GM18861 (cell line): ENCODE results near the gene C4orf36.
"Not testable (repeated sequence)": the region's sequence is repeated elsewhere in the genome, so short reads cannot be mapped to it uniquely, and the experiment has no call there.

ENCODE experiments used
- ATAC-seq: cut with Tn5 transposase; IDR thresholded peaks from one replicate; pipeline ENCODE4 v1.9.1; 2021; ENCODE audit not compliant: unreplicated experiment

The C4orf36 gene

DNA sequence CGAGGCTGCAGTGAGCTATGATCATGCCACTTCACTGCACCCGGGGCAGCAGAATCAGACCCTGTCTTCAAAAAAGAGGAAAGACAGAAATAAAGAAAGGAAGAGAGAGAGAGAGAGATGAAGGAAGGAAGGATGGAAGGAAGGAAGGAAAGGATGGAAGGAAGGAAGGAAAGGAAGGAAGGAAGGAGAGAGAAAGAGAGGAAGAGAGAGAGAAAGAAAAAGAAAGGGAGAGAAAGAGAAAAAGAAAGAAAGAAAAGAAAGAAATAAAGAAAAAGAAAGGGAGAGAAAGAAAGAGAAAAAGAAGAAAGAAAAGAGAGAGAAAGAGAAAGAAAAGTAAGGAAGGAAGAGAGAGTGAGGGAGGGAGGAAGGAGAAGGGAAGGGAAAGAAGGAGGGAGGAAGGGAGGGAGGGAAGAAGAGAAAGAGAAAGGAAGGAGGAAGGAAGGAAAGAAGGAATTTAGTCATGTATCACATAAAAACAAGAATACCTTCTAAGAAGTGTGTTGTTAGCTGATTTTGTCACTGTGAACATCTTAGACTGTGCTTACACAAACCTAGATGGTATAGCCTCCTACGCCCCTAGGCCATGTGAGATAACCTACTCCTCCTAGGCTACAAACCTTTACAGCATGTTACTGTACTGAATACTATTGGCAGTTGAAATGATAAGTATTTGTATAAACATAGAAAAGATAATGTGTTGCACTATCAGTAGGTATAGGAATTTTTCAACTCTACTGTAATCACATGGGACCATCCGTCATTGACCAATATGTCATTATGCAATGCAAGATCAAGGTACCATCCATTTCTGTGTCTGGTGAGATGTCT, 25.2 kb upstream of the C4orf36 start:
- no peak for ATAC-seq

DNA sequence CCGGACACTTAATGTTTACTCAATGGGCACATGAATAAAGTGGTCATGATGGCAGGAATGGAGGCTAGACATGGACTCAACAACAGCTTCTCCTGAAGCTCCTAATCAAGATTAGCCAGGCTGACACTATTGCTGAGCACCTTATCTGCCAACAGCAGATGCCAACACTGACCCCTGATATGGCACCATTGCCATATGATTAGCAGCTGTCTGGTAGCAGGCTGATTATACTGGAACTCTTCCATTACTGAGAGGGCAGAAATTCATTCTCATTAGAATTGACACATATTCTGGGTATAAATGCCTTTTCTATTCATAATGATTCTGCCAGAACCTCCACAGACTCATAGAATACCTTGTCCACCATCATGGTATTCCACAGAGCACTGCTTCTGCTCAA, 24.2 kb upstream of the C4orf36 start:
- ATAC-seq, result no peak

DNA sequence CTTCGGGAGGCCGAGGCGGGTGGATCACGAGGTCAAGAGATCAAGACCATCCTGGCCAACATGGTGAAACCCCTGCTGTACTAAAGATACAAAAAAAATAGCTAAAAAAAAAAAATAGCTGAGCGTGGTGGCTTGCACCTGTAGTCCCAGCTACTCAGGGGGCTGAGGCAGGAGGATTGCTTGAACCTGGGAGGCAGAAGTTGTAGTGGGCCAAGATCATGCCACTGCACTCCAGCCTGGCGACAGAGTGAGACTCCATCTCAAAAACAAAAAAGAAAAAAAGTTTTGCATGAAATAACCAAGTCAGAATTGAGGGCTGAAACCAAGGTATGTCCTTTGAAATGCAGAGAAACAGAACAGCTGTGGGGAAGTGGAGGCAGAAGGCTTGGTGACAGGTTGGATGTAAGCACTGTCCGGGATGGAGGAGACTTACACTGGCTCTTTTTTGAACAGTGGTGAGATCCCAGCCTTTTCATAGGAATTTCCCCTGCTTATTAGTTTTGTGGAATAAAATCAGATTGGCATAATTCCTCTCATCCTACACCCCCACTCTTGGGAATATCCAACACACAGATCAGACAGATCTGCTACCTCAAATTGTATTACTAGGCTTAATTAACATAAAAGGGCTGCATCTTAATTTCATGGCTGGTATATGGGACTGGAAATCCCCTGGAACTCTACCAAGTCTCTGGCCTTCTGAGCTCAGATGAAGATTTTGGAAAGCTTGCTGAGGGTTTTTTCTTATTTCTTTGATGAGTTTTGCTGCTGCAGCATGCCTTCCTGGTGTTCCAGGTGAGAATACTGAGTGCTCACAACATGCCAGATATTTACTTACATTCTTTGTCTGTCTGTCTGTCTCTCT, 18.8 kb upstream of the C4orf36 start:
- ATAC-seq, result no peak

DNA sequence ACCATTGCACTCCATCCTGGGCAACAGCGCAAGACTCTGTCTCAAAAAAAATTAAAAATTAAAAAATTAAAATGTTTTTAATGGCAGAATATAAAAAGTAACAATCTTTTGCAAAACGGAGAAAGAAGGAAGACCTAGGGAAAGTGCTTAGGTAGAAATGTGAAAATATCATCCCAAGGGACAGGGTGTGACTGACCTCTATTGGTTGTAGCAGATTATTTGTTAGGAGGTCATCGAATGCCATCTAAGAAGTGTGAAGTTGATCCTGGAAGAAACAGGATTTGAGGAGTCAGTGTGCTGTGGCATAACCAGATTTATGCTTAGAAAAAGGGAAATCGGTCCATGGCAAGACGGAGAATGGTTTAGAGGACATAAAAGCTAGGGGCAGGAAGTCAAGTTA, 18.1 kb upstream of the C4orf36 start:
- ATAC-seq, result no peak

DNA sequence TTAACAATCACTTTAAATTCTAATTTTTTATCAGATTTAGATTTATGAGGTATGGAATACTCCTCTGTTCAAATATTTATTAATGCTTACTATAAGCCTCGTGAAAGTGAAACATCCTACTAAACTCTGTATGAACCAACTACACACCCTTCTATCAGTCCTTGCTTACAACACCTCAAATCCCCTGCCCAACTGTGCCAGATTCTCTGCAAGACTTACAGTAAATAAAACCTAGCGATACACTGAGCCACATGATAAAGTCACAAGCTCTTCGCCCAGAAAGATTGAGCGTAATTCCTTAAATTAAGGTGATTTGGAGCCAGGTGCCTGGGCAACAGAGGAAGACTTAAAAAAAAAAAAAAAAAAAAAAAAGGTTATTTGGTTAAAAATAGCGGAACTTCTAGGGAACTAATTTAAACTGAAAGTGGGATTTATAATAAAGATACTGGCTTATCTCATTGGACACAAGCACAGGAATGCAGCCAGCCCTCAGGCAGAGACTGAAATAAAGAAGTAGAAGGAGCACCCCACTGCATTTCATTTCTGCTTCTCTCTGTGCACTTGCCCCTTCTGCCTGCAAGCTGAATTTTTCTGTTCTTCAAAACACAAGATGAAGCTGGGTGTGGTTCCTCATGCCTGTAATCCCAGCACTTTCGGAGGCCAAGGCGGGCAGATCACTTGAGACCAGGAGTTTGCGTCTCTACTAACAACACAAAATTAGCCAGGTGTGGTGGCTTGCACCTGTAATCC, 17.5 kb upstream of the C4orf36 start:
- ATAC-seq, result no peak

DNA sequence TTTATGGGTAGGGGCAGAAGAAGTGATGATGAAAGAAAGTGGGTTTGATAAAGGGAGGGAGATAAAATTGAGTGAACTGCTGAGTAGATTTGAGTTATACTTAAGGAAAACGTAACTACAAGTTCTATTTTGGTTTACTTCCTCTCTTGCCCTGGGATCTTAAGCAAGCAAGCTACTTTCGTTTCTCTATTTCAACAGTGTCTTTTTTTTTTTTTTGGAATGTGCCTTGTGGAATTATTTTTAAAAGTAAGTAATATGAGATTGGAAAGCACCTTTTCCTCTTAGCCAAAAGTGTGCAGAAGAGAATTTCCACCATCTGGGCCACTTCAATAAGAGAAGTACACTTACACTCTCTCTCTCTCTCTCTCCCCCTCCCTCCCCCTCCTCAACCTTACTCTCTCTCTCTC, 16.0 kb upstream of the C4orf36 start:
- no peak for ATAC-seq

DNA sequence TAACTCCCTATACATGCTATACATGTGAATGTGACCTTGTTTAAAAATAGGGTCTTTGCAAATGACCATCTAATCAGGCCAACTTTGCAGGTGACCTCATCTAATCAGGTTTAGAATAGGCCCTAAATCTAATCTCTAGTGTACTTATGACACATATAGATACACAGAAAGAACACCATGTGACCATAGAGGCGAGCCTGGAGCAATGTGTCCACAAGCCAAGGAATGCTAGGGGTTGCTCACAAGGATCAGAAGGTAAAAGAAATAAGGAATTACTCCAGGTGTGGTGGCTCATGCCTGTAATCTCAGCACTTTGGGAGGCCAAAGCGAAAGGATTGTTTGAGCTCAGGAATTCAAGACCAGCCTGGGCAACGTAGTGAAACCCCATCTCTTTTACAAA, 9.6 kb upstream of the C4orf36 start:
- ATAC-seq, result no peak

DNA sequence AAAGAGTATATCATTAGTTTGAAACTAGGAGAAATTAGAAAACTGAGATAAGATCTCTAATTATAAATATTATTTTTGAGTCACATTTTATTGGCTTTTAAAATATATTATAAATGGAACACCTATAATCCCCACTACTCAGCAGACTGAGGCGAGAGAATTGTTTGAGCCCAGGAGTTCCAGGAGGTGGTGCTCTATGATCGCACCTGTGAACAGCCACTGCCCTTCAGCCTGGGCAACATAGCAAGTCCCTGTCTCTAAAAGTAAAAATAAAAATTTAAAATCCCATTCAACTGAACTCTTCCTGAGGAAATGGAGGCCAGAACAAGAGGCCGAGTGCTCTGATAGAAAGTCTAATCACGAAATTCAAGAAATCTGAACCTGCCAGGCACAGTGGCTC, 6.3 kb upstream of the C4orf36 start:
- ATAC-seq, result no peak

DNA sequence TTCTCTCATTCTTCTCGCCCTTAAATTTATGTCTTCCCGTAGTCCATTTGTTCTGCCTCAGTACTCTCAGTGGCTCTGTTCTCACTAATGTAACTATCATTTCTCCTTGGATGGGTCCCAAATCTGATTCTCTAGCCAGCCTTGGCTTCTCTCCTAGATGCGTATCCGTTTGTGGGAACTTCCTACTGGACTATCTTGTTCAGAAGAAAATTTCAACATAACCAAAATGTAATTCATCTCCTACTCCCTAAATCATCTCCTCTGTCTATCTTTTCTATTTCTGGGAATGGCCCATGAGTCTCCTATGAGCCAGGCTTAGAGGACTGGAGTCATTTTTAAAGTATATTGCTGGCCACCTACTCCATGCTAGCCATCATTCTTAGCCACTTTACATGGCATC, 4.4 kb upstream of the C4orf36 start:
- no peak for ATAC-seq

DNA sequence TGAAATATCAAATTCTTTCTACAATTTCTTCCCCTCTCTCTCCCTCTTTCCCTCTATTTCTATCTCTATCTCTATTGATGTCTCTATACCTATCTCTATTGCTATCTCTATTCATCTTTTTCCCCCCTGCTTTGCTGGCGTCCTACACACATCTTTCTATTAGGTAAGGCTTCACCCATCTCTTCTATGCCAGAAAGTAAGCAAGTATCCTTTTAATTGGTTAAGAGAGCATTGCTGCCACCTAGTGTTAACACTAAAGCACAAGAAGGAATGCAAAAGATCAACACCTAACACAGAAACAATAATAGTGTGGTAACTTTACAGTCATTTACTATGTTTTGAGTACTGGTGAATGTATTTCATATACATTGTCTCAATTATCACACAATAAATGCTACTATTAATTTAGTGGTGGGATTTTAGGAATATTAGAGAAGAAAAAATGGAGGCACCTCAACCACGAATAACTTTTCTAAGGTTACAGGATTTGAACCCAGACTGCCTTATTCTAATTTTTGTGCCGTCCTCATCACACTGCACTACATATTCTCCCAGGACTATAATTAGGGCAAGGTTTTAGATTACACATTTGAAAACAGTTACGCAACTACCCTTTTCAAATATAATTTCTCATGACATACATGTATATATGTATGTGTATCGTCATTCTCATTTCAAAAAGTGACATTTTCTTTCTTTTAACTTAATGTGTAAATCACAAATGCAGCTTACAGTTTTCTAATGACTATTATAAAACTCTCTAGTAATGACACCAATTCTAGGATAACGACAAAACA, 3.7 kb upstream of the C4orf36 start:
- peak; percentile 78 for ATAC-seq

DNA sequence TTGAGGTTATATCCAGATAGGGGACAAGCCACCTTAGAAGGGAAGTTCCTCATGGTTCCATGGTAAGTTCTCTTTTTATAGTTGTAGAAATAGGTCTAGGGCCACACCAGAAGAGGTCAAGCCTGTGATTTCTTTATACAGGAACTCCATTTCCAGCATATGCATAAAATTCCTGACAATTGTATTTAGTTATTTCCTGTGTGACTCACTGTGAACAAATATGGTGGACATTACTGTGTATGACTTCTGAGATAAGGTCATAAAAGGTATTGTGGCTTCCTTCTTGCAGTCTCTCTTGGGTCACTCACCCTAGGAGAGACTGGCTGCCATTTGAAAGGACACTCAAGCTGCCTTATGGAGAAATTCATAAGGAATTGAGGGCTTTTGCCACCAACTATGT, 2.2 kb upstream of the C4orf36 start:
- ATAC-seq, result no peak

DNA sequence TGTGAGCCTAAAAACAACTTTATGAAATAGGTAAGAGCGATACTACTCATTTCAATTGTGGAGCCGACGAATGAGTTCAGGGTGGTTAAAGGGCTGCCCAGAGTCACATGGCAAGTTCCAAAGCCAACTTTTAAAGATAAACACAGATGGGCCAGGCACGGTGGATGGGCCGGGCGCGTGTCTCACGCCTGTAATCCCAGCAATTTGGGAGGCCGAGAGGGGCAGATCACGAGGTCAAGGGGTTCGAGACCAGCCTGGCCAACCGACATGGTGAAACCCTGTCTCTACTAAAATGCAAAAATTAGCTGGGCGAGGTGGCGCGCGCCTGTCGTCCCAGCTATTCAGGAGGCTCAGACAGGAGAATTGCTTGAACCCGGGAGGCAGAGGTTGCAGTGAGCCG, 914 bp upstream of the C4orf36 start:
- no peak for ATAC-seq

DNA sequence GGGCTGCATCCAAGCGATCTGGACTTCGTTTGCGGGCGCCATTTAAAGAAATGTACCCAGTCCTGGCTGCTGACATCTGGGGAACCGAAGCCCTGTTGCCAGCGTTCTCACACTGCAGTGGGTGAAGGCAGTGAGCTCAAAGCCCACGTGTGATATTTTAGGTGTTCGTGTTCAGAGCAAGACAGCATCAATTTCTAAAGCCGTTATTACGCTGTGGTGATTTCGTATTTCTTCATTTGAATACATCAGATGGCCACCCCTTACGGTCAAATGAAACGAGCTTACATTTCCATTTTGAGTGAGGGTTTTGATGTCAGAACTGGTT, 376 bp upstream of the C4orf36 start:
- no peak for ATAC-seq

DNA sequence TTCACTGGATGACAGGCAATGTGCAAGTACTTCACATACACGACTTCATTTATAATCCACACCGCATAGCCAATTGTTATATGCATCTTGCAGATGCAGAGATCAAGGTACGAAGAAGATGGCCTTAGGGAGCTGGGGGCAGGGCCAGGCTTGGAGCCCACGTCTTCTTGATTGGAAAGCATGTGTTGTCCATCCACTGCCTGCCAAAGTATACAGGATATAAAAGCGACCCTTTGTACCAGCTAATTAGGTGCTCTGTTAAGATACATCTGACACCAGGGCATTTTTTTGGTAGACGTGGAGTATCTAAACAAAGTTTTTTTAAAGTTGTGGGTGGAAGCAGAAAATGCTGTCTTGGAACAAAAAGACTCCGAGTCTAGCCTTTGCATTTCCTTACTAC, 1.4 kb downstream of the C4orf36 start:
- no peak for ATAC-seq

DNA sequence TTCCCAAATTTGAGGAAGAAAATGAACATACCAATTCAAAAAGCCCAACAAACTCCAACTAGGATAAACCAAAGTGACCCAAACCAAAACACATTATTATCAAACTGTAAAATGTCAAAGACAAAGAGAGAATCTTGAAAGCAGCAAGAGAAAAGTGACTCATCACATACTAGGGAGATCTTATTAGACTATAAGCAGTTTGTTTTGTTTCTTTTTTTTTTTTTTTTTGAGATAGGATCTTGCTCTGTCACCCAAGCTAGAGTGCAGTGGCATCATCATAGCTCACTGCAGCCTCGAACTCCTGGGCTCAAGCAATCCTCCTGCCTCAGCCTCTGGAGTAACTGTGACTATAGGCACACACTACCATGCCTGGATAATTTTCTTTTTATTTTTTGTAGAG, 12.6 kb downstream of the C4orf36 start:
- no peak for ATAC-seq

DNA sequence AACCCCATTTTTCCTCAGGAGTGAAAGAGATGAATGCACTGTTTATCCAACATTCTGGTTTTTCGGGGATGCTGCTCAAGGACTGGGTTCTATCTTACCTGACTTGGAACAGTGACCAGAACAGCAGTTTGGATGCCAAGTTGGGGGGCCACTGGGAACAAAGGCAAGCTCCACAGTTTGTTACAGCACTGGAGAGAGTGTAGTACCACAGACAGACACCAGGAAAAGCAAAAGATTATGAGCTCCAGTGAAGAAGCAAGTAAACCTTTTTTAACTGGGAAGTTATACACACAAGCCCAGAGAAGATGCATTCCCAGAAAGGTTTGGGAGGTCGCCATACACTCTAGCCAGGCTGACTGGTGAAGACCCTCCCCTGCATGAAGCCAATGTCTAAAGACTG, 13.6 kb downstream of the C4orf36 start:
- no peak for ATAC-seq

DNA sequence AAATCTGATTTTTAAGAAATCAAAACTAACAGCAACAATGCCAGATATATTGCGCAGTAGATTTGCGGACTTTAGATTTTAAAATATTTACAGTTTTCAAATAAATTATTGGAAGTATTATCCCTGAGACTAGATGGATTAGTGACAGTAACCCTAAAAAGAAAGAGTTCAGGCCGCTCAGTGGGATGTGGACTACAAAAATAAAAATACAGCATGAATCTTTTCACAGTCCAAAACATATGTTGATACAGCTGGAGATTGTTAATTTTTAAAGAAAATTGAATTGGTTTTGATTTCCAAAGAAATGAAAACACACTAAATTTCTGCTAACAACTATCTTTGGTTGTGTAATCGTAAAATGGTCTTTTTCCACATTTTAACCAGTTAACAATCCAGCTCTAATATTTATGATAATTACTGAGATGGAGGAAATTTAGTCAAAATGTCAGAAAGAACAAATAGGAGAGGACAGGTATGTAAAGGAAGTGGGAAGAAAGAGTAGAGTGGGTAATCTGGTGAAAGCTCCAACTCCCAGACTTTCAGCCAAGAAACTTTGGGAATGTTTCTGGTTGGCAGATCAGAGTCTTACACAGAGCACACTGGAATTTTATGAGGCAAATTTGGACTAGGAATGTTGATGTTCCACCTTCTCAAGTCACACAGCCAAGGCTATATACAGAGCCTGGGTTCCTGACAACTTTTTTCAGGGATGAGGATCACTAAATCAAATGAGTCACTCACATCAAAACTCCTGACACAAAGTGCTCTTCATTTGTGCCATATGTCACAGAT, 15.1 kb downstream of the C4orf36 start:
- no peak for ATAC-seq

DNA sequence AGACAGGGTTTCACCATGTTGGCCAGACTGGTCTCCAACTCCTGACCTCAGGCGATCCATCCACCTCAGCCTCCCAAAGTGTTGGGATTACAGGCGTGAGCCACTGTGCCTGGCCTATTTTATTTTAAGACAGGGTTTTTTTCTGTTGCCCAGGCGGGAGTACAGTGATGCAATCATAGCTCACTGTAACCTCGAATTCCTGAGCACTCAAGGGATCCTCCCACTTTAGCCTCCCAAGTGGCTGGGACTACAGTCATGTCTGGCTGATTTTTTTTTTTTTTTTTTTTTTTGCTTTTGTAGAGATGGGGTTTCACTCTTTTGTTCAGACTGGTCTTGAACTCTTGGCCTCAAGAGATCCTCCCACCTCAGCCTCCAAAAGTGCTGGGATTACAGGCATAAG, 16.8 kb downstream of the C4orf36 start:
- ATAC-seq, result not testable (repeated sequence)

DNA sequence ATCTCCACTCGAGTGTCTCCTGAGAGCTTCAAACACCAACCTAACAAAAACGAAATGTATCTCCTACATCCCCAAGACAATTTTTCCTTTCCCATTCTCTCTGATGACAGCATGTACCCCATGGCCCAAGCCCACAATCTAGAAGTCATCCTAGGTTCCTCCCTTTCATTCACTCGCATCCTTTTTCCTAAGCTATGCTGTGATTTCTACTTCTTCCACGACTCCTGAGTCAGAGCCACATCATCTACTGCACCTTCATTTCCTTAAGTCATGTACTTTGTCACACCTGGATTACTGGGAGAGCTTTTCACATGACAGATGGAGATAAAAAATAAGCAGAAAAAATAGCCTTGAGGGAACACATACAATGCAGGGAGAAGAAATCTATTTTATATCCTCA, 20.1 kb downstream of the C4orf36 start:
- ATAC-seq, result no peak

DNA sequence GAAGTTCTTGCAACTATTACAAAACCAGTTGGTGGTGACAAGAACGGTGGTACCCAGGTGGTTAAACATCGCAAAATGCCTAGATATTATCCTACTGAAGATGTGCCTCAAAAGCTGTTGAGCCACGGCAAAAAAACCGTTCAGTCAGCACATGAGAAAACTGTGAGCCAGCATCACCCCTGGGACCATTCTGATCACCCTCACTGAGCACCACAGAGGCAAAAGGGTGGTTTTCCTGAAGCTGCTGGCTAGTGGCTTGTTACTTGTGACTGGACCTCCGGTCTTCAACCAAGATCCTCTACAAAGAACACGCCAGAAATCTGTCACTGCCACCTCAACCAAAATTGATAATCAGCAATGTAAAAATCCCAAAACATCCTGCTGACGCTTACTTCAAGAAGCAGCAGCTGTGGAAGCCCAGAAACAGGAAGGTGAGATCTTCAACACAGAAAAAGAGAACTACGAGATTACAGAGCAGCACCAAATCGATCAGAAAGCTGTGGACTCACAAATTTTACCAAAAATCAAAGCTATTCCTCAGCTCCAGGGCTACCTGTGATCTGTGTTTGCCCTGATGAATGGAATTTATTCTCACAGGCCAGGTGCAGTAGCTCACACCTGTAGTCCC, 21.7 kb downstream of the C4orf36 start:
- no peak for ATAC-seq
